Neural cell (in vitro differentiated cells): ENCODE measurements around the gene TPBGL.

ENCODE experiments used
- EZH2 ChIP-seq: fragments of 200-600, 300-800 bp; shearing (Covaris generic), sonication (generic); IDR thresholded peaks from 2 replicates; pipeline ENCODE4 v1.6.1; 2014; ENCODE audit warnings: antibody characterized with exemption, low read length, borderline replicate concordance, mild to moderate bottlenecking; ENCODE audit not compliant: insufficient read depth, poor library complexity, severe bottlenecking
- RAD21 ChIP-seq: fragments of 450-650 bp; conservative IDR thresholded peaks from 2 replicates; pipeline ENCODE4 v1.6.1; 2014; ENCODE audit warnings: antibody characterized with exemption, mild to moderate bottlenecking, moderate library complexity
- TF ChIP-seq, protein P1 (sequence below): IDR thresholded peaks from 2 replicates; pipeline ENCODE4 v1.6.1; 2012; ENCODE audit warnings: borderline replicate concordance
- TF ChIP-seq, protein P2 (sequence below): fragments of 450-650 bp; IDR thresholded peaks from 2 replicates; pipeline ENCODE4 v1.5.1; 2014; ENCODE audit warnings: antibody characterized with exemption, mild to moderate bottlenecking, moderate library complexity; ENCODE audit not compliant: poor library complexity, severe bottlenecking

DNA sequence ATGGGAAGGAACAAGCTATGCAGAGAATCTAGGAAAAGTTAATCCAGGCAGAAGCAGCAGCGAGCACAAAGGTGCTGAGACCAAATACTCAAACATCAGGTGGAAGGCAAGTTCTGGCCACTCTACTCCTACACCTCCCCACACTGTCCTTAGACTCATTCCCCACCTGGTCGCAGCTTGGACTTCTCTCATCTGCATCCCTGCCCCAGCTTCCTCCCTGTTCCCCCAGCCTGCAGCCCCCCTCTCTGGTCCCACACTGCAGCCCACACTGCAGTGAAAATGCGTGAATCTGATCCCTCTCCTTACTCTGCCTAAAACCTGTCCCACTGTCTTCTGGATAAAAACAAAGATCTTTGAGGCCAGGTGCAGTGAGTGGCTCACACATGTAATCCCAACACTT, 9.1 kb downstream of the TPBGL start:
- TF ChIP-seq RAD21 (no peak), EZH2 (no peak)
- TF ChIP-seq, protein P1, sequence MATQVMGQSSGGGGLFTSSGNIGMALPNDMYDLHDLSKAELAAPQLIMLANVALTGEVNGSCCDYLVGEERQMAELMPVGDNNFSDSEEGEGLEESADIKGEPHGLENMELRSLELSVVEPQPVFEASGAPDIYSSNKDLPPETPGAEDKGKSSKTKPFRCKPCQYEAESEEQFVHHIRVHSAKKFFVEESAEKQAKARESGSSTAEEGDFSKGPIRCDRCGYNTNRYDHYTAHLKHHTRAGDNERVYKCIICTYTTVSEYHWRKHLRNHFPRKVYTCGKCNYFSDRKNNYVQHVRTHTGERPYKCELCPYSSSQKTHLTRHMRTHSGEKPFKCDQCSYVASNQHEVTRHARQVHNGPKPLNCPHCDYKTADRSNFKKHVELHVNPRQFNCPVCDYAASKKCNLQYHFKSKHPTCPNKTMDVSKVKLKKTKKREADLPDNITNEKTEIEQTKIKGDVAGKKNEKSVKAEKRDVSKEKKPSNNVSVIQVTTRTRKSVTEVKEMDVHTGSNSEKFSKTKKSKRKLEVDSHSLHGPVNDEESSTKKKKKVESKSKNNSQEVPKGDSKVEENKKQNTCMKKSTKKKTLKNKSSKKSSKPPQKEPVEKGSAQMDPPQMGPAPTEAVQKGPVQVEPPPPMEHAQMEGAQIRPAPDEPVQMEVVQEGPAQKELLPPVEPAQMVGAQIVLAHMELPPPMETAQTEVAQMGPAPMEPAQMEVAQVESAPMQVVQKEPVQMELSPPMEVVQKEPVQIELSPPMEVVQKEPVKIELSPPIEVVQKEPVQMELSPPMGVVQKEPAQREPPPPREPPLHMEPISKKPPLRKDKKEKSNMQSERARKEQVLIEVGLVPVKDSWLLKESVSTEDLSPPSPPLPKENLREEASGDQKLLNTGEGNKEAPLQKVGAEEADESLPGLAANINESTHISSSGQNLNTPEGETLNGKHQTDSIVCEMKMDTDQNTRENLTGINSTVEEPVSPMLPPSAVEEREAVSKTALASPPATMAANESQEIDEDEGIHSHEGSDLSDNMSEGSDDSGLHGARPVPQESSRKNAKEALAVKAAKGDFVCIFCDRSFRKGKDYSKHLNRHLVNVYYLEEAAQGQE = no peak
- TF ChIP-seq, protein P2, sequence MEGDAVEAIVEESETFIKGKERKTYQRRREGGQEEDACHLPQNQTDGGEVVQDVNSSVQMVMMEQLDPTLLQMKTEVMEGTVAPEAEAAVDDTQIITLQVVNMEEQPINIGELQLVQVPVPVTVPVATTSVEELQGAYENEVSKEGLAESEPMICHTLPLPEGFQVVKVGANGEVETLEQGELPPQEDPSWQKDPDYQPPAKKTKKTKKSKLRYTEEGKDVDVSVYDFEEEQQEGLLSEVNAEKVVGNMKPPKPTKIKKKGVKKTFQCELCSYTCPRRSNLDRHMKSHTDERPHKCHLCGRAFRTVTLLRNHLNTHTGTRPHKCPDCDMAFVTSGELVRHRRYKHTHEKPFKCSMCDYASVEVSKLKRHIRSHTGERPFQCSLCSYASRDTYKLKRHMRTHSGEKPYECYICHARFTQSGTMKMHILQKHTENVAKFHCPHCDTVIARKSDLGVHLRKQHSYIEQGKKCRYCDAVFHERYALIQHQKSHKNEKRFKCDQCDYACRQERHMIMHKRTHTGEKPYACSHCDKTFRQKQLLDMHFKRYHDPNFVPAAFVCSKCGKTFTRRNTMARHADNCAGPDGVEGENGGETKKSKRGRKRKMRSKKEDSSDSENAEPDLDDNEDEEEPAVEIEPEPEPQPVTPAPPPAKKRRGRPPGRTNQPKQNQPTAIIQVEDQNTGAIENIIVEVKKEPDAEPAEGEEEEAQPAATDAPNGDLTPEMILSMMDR = no peak
